Measurements from ENCODE around the gene SAG.

DNA sequence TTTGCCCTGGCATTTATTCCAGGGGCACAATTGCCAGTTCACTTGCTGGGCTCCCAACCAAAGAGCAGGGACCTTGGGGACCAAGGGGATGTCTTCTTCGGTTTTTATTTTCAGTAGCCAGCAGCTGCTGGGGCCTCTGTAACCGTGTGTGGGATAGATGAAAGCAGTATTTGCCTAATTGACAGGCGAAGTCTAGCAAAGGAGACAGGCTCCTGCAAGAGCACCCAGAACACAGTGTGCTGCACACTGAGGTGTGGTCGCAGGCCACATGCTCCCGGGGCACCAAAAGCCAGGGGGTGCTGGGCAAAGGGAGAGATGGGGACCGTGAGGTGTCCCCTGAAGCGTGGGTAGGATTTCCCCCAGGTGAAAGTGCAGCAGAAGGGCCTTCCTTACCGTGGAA is 5.3 kb downstream of the SAG start:
- TF ChIP-seq POLR2A (IDR thresholded peaks at IDR 0.05) = no peak
- TF ChIP-seq, protein P1, sequence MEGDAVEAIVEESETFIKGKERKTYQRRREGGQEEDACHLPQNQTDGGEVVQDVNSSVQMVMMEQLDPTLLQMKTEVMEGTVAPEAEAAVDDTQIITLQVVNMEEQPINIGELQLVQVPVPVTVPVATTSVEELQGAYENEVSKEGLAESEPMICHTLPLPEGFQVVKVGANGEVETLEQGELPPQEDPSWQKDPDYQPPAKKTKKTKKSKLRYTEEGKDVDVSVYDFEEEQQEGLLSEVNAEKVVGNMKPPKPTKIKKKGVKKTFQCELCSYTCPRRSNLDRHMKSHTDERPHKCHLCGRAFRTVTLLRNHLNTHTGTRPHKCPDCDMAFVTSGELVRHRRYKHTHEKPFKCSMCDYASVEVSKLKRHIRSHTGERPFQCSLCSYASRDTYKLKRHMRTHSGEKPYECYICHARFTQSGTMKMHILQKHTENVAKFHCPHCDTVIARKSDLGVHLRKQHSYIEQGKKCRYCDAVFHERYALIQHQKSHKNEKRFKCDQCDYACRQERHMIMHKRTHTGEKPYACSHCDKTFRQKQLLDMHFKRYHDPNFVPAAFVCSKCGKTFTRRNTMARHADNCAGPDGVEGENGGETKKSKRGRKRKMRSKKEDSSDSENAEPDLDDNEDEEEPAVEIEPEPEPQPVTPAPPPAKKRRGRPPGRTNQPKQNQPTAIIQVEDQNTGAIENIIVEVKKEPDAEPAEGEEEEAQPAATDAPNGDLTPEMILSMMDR (IDR thresholded peaks at IDR 0.05) = no peak
- no peak for TF ChIP-seq POLR2AphosphoS5 (IDR thresholded peaks at IDR 0.05)
